Left lobe of liver (tissue), 2 donors: ENCODE measurements around the gene CARD8. TPM values are rescaled to one million over a fixed set of nuclear protein-coding genes. Genes with fewer than 3 reads are reported as not detected.
A peak's percentile ranks its signal among the peaks of the same experiment; 100 is the strongest.

Experiments used
- ATAC-seq: fragments of 200-7000 bp; cut with Tn5 transposase; one replicate; pipeline ENCODE4 v1.9.1; 2020; ENCODE audit warnings: mild to moderate bottlenecking, moderate library complexity
- DNase-seq: peaks from one replicate; pipeline ENCODE4 v3.0.0-alpha.2; 2020; ENCODE audit warnings: low spot score
- total RNA-seq: library from RNA; stranded (reverse); gene quantifications from one replicate; pipeline ENCODE4 v1.2.1, GENCODE V29; 2021
- donor health status: DM: no; HTN: no; CAD: no; lungs with moderate emphysema.
- donor health status: DM: no; HTN: yes; CAD: no.

The CARD8 gene
- total RNA-seq, 1 donor from 2014 or later: 17.4 TPM

- no peak for ATAC-seq
- no peak for DNase-seq
These were observed 80.1 kb downstream of the CARD8 start for GRCh38 chr19:48175578-48175977.

GRCh38 chr19:48174445-48175030 lies 81.2 kb downstream of the CARD8 start:
- DNase-seq (no peak), ATAC-seq (no peak)

DNA sequence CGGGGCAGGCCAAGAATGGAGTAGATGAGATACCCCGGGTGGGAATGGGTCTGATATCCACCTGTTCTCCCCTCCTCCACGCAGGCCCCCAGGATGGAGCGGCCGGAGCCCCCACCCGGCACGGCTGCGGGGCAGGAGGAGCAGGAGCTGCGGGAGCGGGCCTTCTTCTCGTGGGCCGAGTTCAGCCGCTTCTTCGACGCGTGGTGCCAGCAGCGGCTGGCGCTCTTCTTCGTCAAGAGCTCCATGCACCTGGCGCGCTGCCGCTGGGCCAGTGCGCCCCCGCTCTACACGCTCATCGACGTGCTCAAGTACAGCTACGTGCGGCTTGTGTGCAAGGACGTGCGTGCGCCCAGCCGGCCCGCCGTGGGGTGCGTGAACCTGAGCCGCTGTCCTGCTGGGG lies 84.0 kb downstream of the CARD8 start:
- no peak for ATAC-seq

DNA sequence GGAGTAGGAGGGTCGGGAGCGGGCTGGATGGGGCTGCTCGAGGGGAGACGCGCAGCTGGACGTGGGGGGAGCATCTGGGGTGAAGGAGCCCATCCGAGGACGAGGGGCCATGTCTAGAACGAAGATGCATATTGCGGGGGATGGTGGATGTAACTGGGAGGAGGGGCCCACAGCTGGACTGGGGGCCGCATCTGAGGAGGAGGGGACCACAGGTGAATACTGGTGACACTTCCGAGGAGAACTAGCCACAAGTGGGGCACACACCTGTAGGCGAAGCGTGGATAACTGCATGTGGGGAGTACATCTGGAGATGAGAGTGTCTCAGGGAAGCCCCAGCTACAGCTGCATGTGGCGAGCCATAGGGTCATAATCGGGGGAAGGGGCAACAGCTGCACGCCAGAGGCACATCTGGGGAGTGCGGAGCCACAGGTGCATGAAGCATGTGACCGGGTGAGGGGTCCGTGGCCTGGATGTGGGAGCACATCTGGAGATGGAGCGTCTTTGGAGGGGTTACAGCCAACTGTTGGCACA lies 84.8 kb downstream of the CARD8 start:
- DNase-seq (no peak), ATAC-seq (no peak)

More for the DNA sequence above, 84.0 kb downstream of the CARD8 start:
- no peak for DNase-seq

DNA sequence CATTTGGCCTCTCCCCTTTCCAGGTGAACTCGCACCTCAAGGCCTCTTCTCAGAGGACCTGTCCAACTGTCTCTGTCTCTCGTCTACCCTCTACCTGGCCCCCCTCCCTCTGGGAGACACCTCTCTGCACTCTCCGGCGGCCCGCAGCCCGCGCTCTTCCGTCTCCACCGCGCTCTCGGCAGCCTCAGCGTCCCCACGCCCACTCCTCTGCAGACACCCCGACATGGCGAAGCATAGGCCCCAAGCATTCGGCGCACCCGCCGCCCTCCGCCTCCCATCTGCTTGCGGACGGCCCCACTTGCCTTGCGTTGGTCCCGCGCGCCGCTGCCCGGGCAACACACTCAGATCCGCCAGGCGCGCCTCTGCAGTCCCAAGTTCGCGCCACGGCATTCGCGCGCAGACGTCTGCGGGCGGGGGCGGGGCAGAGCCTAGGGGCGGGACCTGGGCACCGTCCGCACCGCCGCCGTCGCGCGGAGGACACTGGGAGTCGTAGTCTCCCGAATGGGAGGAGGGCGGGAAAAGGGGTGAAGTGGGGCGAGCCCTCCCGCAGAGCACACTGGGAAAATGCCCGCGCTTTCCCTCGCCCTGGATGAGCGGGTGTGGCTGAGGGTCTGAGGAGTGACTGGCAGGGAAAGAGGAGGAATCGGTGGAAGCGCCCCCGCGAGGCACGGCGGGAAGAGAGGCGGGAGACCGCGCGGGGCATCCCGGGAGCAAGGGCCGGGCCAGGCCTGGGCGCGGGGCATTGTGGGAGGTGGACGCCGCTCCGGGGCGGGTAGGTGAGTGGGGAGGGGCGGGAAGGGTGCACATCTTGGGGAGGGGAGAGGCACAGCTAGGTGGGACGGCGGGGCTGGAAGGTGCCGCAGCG lies 85.5 kb downstream of the CARD8 start, which contains the start of the genes LIG1 and ZSWIM9:
LIG1 (minus strand) TSS at position 406 of the 865 bp plus-strand sequence. CDS start 4,778 bp downstream, outside the sequence.
ZSWIM9 (plus strand) TSS at position 742 of the 865 bp plus-strand sequence. CDS start 1,123 bp downstream, outside the sequence.
- ATAC-seq (peak; percentile 94), DNase-seq (peak; percentile 94)

DNA sequence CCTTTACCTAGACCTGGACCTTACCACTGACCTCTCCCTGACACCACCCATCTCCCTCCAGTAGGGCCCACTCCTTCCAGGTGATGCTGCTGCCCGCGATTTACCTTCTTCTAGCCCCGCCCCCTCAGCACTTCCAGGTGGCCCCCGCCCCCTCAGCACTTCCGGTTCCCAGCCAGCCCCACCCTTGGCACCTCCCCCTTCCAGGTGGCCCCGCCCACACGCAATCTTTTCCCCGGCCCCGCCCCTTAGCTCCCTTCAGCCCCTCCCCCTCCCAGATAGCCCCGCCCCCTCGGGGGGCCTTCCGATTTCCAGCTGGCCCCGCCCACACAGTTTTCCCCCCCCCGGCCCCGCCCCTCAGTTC lies 86.2 kb downstream of the CARD8 start:
- ATAC-seq: peak; percentile 75
- DNase-seq: peak; percentile 82

DNA sequence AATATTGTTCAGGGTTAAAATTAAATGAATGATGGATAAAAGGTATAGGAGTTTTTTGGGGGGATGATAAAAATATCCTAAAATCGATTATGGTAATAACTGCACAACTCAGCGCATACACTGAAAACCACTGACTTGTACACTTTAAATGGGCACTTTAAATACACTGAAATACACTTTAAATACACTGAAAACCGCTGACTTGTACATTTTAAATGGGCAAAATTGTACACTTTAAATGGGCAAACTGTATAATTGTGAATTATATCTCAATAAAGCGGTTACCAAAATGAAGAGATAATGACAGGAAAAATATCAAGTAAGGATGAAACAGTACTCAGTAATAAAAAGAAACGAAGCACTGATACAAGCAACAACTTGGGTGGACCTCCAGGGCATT lies 87.0 kb downstream of the CARD8 start:
- no peak for DNase-seq
- no peak for ATAC-seq

- DNase-seq: no peak
- ATAC-seq: no peak
These were observed 97.4 kb downstream of the CARD8 start for GRCh38 chr19:48158210-48158790.

Other genes with a start within 250 kb of the CARD8 start
- gene CABP5, start 211.8 kb downstream of the CARD8 start, total RNA-seq: not detected
- gene PLA2G4C, start 145.1 kb downstream of the CARD8 start, total RNA-seq: 4.5 TPM
- gene LIG1, start 85.6 kb downstream of the CARD8 start, total RNA-seq: 9.8 TPM
- gene ZSWIM9, start 85.2 kb downstream of the CARD8 start, total RNA-seq: 3.2 TPM
- not detected for gene ZNF114, start 14.2 kb upstream of the CARD8 start, total RNA-seq
- 6.7 TPM for gene EMP3, start 69.6 kb upstream of the CARD8 start, total RNA-seq
- 19.0 TPM for gene TMEM143, start 108.0 kb upstream of the CARD8 start, total RNA-seq
- not detected for gene SYNGR4, start 108.5 kb upstream of the CARD8 start, total RNA-seq
- 68.4 TPM for gene KDELR1, start 135.6 kb upstream of the CARD8 start, total RNA-seq
- 0.20 TPM for gene GRIN2D, start 137.8 kb upstream of the CARD8 start, total RNA-seq
- 16.0 TPM for gene GRWD1, start 190.1 kb upstream of the CARD8 start, total RNA-seq
- gene KCNJ14, start 199.7 kb upstream of the CARD8 start, total RNA-seq: 0.38 TPM
- 13.9 TPM for gene CYTH2, start 213.5 kb upstream of the CARD8 start, total RNA-seq